Testis (tissue), 2 donors: Measurements from ENCODE around the gene ENDOV.

Experiments used
- POLR2A ChIP-seq: fragments of 450-650 bp; IDR thresholded peaks from one replicate; pipeline ENCODE4 v1.6.1; 2017; ENCODE audit warnings: antibody characterized with exemption, mild to moderate bottlenecking, moderate library complexity
- TF ChIP-seq, protein P1 (sequence below), 3 experiments: fragments of 450-650 bp in 2 of 3; fragments of 200-600 bp in 1 of 3; sonication (generic) in 1 of 3; IDR thresholded peaks; one replicate each; pipeline ENCODE4 v1.5.1; 2016 to 2019; ENCODE audit warnings: antibody characterized with exemption in 3 of 3, mild to moderate bottlenecking in 2 of 3, moderate library complexity in 1 of 3

DNA sequence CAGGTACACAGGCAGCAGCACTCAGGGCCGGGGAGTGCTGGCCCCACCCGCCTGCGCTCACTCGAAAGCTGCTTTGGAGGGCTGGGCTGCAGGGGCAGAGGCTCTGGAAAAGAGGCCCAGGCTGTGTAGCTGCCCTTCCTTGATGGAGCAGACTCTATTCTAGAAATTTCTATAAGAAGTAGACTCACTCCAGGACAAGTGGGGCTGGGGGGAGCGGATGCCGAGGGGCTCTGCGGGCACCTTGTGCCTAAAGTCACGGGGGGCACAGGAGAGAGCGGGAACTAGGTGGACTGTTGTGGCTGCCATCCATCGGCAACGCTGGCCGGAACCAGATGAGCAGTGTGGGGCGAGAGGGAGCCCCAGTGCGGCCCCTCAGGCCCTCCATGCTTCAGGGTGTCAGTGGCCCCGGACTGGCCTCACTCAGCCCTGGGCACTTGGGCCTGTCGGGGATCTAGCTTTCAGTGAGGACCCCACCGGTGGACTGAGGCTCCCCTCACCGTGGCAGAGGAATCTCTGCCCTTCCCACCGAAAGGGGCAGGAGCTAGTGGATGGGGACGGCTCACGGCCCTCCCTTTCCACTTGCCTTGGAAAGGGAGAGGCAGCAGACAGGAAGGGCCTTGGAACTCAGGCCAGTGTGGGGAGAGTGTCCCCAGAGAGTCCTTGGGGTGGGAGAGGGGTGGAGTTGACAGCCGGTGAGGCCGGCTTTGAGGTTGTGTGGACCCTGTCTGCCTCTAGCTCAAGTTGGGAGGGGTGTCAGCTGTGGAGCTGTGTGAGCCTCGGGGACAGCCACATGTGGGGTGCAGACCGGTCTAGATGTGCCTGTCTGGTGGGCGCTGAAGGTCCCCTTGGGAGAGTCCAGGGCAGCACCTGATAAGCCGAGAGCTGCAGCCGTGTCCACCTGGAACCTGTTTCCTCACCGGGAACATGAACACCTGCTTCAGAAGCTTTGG, 16.6 kb downstream of the ENDOV start:
- TF ChIP-seq, protein P1, sequence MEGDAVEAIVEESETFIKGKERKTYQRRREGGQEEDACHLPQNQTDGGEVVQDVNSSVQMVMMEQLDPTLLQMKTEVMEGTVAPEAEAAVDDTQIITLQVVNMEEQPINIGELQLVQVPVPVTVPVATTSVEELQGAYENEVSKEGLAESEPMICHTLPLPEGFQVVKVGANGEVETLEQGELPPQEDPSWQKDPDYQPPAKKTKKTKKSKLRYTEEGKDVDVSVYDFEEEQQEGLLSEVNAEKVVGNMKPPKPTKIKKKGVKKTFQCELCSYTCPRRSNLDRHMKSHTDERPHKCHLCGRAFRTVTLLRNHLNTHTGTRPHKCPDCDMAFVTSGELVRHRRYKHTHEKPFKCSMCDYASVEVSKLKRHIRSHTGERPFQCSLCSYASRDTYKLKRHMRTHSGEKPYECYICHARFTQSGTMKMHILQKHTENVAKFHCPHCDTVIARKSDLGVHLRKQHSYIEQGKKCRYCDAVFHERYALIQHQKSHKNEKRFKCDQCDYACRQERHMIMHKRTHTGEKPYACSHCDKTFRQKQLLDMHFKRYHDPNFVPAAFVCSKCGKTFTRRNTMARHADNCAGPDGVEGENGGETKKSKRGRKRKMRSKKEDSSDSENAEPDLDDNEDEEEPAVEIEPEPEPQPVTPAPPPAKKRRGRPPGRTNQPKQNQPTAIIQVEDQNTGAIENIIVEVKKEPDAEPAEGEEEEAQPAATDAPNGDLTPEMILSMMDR (IDR thresholded peaks at IDR 0.05): no peak
- TF ChIP-seq POLR2A: no peak
